Activated T-helper 2 cell treated with anti-CD3 and anti-CD28 coated beads, Interferon-gamma antibody, Interleukin-2, Interleukin-4, amounts not matched to agents 10 μg/mL and 5 μg/mL and 100 μg/mL, durations not matched to agents 14 hours and 24 hours and 36 hours (primary cell): Measurements from ENCODE around the gene UFSP1. TPM values are rescaled to one million over a fixed set of nuclear protein-coding genes. Genes with fewer than 3 reads are reported as not detected.

Source experiments
- DNase-seq: peaks from one replicate; pipeline ENCODE4 v3.0.0; 2021; ENCODE audit warnings: low spot score
- H3K27ac Mint-ChIP-seq: one replicate; pipeline ENCODE4 v1.8.0; 2021; ENCODE audit warnings: mixed read lengths
- H3K27me3 Mint-ChIP-seq: one replicate; pipeline ENCODE4 v1.8.0; 2021; ENCODE audit warnings: low read depth, mixed read lengths
- H3K36me3 Mint-ChIP-seq: one replicate; pipeline ENCODE4 v1.8.0; 2021; ENCODE audit warnings: low read depth, mixed read lengths
- H3K4me1 Mint-ChIP-seq: one replicate; pipeline ENCODE4 v1.8.0; 2021; ENCODE audit warnings: low read depth, mixed read lengths
- H3K4me3 Mint-ChIP-seq: one replicate; pipeline ENCODE4 v1.8.0; 2021; ENCODE audit warnings: low read depth, mild to moderate bottlenecking, moderate library complexity, mixed read lengths
- H3K9me3 Mint-ChIP-seq: one replicate; pipeline ENCODE4 v1.8.0; 2021; ENCODE audit warnings: mixed read lengths
- intact Hi-C: fragments of 100-400 bp; cut with micrococcal nuclease; formaldehyde crosslinking; loops from one replicate; pipeline ENCODE4 v1.15.1; 2023
- total RNA-seq: library from RNA; stranded (reverse); gene quantifications from 2 replicates; pipeline ENCODE4 v1.2.3, GENCODE V29; 2022

The UFSP1 gene
- total RNA-seq, 1 donor from 2014 or later: 5.0 TPM

GRCh38 chr7:100893318-100893895 lies 3.9 kb upstream of the UFSP1 start:
- H3K9me3 Mint-ChIP-seq: no peaks in the 10 kb centered on the region
- peaks cover 4% of the 10 kb centered on the region for H3K36me3 Mint-ChIP-seq
- no peak for DNase-seq
- no peak overlapping the region for H3K27ac Mint-ChIP-seq
- intact Hi-C loops: no loop called here
- H3K4me3 Mint-ChIP-seq: no peak overlapping the region
- peaks cover 50% of the 10 kb centered on the region for H3K27me3 Mint-ChIP-seq
- H3K4me1 Mint-ChIP-seq: peaks cover 20% of the 10 kb centered on the region

DNA sequence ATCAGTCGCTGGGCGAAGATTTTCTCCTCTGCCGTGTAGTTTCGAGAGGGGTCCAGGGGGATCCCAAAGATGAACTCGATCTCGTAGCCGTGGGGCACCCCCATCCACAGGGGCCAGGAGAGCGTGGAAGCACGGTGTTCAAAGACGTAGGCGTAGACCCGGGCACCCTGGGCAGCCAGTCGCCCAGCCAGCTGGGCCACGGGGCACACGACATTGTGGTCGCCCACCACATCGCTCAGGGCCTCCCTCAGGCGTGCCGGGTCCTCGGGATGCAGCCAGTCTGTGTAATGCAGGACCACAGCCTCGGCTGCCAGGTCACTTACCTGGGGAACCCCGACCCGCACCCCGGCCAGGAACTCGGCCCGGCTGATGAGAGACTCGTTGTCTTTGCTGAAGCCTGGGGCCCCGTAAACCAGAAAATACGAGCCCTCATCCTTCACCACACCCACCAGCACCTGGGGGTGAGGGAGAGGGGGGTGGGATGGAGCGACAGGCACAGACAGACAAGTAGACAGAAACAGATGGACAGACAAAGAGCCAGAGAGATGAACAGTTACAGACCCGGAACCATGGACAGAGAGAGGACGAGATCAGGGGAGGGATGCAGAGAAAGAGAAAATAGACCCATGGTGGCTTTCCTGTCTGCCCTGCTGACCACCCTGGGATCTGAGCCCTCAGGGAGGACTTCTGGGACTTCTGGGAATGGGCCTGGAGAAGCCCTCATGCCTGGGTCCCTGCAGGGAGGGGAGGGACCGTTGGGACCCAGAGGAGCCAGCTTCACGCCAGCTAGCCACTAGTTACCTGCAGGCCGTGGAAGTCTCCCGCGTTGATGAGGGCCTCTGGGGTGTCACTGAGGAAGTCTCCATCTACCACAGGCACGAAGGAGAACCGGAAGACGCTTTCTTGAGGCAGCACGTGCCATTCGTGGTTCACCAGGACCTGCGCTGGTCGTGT lies 3.1 kb upstream of the UFSP1 start:
- peaks cover 27% of the 10 kb centered on the region for H3K4me1 Mint-ChIP-seq
- H3K9me3 Mint-ChIP-seq: no peaks in the 10 kb centered on the region
- DNase-seq: no peak
- H3K4me3 Mint-ChIP-seq: peak overlapping the region; percentile 8
- intact Hi-C loops: no loop called here
- peaks cover 42% of the 10 kb centered on the region for H3K27me3 Mint-ChIP-seq
- no peak overlapping the region for H3K27ac Mint-ChIP-seq
- H3K36me3 Mint-ChIP-seq: peaks cover 12% of the 10 kb centered on the region

- H3K36me3 Mint-ChIP-seq: peaks cover 21% of the 10 kb centered on the region
- DNase-seq: no peak
- H3K27me3 Mint-ChIP-seq: peaks cover 37% of the 10 kb centered on the region
- H3K9me3 Mint-ChIP-seq: no peaks in the 10 kb centered on the region
- H3K4me1 Mint-ChIP-seq: peaks cover 35% of the 10 kb centered on the region
- intact Hi-C loops: no loop called here
- H3K27ac Mint-ChIP-seq: peak overlapping the region; percentile 67
- H3K4me3 Mint-ChIP-seq: peak overlapping the region; percentile 77
Measured at GRCh38 chr7:100891568-100892247, 2.2 kb upstream of the UFSP1 start.

DNA sequence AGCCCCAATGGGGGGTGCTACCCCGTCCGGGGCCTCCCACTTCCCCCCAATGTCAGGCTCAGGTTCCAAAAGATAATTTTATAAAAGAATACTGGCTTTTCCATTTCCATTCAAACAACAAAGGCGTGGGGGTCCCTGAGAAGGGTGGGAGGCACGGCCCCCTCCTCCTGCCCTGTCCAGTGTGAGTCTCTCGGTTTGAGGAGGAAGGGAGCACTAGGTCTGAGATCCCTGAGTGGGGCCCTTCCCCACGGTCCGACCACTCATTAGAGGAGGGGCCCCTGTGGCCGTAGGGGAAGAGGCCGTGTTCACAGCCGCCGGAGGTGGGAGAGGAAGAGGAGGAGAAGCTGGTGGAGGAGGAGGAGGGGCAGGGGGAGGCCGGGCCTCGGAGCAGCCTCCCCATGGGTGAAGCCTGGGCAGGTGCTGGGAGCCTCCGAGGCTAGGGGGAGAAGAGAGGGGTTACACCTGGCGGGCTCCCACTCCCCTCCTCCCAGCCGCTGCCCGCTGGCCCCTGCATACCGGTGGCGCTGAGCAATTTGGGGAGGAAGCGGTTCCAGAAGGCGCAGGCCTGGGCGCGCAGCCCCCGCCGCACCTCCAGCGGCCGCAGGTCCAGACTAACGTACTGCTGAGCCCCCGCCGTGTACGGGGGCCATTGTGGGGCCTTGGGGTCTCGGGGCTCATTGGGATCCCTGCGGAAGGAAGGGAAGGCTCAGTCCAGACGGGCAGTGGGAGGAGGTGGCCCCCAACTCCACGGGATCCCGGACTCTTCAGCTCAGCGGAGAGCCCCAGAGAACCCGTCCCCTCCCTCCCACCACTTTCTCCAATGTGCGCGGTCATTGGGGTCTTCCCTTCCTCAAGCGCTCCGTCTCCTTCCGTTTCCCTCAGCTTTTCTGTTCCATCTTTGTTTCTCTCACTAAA lies 1.4 kb upstream of the UFSP1 start:
- Mint-ChIP-seq H3K27ac (peak overlapping the region; percentile 67), H3K4me1 (peaks cover 37% of the 10 kb centered on the region), H3K4me3 (peak overlapping the region; percentile 79), H3K9me3 (no peaks in the 10 kb centered on the region), H3K36me3 (peaks cover 29% of the 10 kb centered on the region), H3K27me3 (peaks cover 31% of the 10 kb centered on the region)
- DNase-seq: no peak
- intact Hi-C loops: no loop called here

DNA sequence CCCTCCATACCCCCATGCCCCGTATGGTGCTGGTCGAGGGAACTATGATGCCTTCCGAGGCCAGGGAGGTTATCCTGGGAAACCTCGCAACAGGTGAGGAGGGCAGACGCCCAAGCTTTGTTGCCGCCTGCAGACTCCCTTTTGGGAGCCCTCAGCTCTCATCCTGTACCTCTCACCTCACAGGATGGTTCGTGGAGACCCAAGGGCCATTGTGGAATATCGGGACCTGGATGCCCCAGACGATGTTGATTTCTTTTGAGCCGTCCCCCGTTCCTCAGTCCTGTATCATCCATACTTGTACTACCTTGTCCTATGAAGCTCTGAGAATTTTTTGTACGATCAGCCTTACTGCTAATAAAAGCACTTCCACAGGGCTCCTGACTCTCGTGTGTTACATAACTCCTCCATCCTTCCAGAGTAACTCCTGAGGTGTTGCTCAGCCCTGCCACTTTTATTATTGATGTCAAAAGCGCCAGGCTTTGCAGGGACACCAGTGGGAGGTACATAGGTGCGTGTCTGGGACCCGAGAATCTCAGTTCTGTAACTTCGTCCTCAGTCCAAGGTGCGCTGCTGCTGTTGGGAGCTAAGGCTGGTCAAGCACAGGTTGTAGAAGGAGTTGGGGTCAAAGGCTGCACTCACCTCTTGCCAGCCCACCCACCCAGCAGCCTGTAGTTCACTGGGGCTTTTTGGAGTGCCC lies 1.1 kb downstream of the UFSP1 start:
- Mint-ChIP-seq H3K4me1 (peaks cover 46% of the 10 kb centered on the region), H3K4me3 (peak overlapping the region; percentile 79), H3K27ac (peak overlapping the region; percentile 82), H3K36me3 (peaks cover 54% of the 10 kb centered on the region), H3K27me3 (peaks cover 20% of the 10 kb centered on the region), H3K9me3 (no peaks in the 10 kb centered on the region)
- intact Hi-C loops: loop anchor here (2.0 kb wide), 1 partner anchor 282 kb away; no protein-coding TSS in a partner anchor
- DNase-seq: no peak

GRCh38 chr7:100887516-100888290 lies 1.8 kb downstream of the UFSP1 start:
- H3K27ac Mint-ChIP-seq: peak overlapping the region; percentile 82
- H3K36me3 Mint-ChIP-seq: peaks cover 61% of the 10 kb centered on the region
- peak overlapping the region; percentile 79 for H3K4me3 Mint-ChIP-seq
- H3K27me3 Mint-ChIP-seq: peaks cover 16% of the 10 kb centered on the region
- intact Hi-C loops: loop anchor here (1.0 to 2.0 kb wide), 2 partner anchors 12 to 283 kb away; partner anchors contain the start of gene SRRT
- peaks cover 49% of the 10 kb centered on the region for H3K4me1 Mint-ChIP-seq
- peak; percentile 67 for DNase-seq
- no peaks in the 10 kb centered on the region for H3K9me3 Mint-ChIP-seq

DNA sequence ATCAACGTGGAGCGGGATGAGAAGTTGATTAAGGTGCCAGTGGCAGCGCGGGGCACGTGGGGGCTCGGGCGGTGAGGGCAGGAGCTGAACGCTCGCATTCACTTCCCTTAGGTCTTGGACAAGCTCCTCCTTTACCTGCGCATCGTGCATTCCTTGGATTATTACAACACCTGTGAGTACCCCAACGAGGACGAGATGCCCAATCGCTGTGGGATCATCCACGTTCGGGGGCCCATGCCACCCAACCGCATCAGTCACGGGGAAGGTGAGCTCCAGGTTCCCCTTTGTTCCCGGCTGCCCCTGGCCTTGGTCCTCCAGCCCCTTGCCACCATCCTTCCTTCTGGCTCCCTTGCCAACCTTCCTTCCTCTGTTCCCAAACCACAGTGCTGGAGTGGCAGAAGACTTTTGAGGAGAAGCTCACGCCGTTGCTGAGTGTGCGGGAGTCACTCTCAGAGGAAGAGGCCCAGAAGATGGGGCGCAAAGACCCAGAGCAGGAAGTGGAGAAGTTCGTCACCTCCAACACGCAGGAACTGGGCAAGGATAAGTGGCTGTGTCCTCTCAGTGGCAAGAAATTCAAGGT lies 2.5 kb downstream of the UFSP1 start:
- peaks cover 49% of the 10 kb centered on the region for H3K4me1 Mint-ChIP-seq
- peaks cover 68% of the 10 kb centered on the region for H3K36me3 Mint-ChIP-seq
- peaks cover 11% of the 10 kb centered on the region for H3K27me3 Mint-ChIP-seq
- peak overlapping the region; percentile 79 for H3K4me3 Mint-ChIP-seq
- peak overlapping the region; percentile 82 for H3K27ac Mint-ChIP-seq
- H3K9me3 Mint-ChIP-seq: no peaks in the 10 kb centered on the region
- DNase-seq: no peak
- intact Hi-C loops: loop anchor here (1.0 kb wide), 1 partner anchor 12 kb away; the partner anchor contains the start of gene SRRT

DNA sequence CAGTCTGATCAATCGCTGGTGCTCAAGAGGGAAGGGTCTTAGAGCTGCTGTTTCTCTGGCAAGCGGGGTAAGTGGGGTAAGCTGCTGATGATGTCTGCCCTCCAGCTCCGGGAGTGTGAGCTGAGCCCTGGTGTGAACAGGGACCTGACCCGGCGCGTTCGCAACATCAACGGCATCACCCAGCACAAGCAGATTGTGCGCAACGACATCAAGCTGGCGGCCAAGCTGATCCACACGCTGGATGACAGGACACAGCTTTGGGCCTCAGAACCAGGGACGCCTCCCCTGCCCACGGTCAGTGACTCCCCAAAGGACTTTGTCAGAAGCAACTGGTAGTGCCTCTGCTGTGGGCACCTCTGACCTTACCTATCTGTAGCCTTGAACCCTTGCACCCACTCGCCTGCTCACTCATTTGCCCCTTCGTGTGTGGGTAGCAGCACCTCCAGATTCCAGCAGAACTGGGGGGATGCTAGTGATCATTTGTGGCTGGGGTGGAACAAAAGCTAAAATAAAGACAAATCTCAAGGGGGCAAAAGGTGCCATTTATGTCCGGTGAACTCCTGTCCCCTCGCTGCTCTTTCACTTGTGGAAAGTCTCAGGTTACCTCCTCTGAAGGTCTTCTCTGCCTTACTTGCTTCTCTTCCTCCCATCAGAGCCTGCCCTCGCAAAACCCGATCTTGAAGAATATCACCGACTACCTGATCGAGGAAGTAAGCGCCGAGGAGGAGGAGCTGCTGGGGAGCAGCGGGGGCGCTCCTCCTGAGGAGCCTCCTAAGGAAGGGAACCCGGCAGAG lies 3.2 kb downstream of the UFSP1 start:
- Mint-ChIP-seq H3K27me3 (peaks cover 5% of the 10 kb centered on the region), H3K9me3 (no peaks in the 10 kb centered on the region), H3K27ac (peak overlapping the region; percentile 68), H3K4me1 (peaks cover 49% of the 10 kb centered on the region), H3K4me3 (peak overlapping the region; percentile 35), H3K36me3 (peaks cover 75% of the 10 kb centered on the region)
- intact Hi-C loops: no loop called here
- DNase-seq: no peak

DNA sequence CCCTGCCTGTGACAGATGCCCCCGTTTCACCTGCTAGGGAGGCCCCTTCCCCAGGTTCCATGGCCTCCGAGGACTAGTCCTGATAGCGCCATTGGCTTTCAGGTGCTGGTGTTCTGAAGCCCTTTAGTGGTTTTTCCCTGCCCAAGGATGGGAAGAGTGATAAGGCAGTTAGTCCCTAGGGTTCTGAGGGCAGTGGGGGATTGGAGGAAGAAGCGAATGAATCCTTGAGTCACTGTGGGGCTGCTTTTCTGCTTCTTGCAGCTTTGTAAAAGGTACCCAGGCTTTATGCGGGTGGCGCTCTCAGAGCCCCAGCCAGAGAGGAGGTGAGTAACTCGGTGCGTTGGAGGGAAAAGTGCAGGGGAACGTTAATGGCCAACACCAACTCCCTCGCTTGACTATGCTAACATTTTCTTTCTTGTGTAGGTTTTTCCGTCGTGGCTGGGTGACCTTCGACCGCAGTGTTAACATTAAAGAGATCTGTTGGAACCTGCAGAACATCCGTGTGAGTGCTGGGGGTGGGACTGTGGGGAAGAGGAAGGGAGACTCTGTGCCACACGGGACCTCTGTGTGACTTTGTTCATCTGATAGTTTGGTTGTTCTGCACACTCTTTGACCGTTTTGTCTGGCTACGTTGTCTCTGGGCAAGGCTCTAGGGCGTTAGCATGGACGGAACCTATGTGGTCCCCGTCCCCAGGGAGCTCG lies 3.9 kb downstream of the UFSP1 start:
- intact Hi-C loops: no loop called here
- no peaks in the 10 kb centered on the region for H3K9me3 Mint-ChIP-seq
- peaks cover 81% of the 10 kb centered on the region for H3K36me3 Mint-ChIP-seq
- DNase-seq: no peak
- H3K4me1 Mint-ChIP-seq: peaks cover 46% of the 10 kb centered on the region
- H3K4me3 Mint-ChIP-seq: peak overlapping the region; percentile 15
- peak overlapping the region; percentile 68 for H3K27ac Mint-ChIP-seq
- H3K27me3 Mint-ChIP-seq: peaks cover 2% of the 10 kb centered on the region
